ENCODE results near the gene P4HB.

DNA sequence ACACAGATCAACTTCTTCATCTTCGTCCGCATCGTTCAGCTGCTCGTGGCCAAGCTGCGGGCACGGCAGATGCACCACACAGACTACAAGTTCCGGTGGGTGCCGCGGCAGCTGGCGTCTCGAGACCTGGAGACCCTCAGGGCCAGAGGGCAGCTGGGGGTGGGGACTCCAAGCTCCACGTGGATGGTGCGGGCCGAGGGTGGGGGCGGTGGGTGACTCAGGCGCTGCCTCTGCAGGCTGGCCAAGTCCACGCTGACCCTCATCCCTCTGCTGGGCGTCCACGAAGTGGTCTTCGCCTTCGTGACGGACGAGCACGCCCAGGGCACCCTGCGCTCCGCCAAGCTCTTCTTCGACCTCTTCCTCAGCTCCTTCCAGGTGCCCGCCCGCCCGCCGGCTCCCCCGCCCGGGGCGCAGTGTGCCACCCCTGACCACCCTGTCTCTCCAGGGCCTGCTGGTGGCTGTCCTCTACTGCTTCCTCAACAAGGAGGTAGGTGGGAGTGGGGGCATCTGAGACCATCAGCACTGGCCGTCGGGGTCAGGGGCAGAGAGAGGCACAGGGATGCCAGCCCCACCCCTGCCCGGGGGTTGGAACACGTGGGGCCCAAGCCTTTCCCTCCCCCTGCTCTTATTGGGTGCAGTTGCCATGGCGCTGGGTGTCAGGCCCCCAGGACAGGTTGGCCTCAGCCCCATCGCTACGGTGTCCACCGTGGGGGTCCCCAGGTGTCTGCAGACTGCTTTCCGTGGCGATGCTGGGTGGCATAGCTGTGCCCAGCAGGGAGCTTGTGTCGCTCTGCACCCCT, 47.6 kb downstream of the P4HB start:
- TF ChIP-seq, protein P1, sequence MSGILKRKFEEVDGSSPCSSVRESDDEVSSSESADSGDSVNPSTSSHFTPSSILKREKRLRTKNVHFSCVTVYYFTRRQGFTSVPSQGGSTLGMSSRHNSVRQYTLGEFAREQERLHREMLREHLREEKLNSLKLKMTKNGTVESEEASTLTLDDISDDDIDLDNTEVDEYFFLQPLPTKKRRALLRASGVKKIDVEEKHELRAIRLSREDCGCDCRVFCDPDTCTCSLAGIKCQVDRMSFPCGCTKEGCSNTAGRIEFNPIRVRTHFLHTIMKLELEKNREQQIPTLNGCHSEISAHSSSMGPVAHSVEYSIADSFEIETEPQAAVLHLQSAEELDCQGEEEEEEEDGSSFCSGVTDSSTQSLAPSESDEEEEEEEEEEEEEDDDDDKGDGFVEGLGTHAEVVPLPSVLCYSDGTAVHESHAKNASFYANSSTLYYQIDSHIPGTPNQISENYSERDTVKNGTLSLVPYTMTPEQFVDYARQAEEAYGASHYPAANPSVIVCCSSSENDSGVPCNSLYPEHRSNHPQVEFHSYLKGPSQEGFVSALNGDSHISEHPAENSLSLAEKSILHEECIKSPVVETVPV (CRISPR knock-in tag; IDR thresholded peaks at IDR 0.05): no peak
- TF ChIP-seq ZFP3 (CRISPR knock-in tag; IDR thresholded peaks at IDR 0.05) (no peak), SNAI2 (CRISPR knock-in tag; IDR thresholded peaks at IDR 0.05) (no peak), GLIS3 (CRISPR knock-in tag; IDR thresholded peaks at IDR 0.05) (no peak), ARNTL (CRISPR knock-in tag; IDR thresholded peaks at IDR 0.05; ENCODE audit: borderline replicate concordance, low read depth) (no peak), ZNF565 (CRISPR knock-in tag; conservative IDR thresholded peaks at IDR 0.05; ENCODE audit: low read depth) (no peak), RARB (CRISPR knock-in tag; IDR thresholded peaks at IDR 0.05) (no peak), ISL1 (CRISPR knock-in tag; IDR thresholded peaks at IDR 0.05) (no peak), OSR1 (CRISPR knock-in tag; IDR thresholded peaks at IDR 0.05) (no peak), CSDC2 (CRISPR knock-in tag; IDR thresholded peaks at IDR 0.05) (no peak), PPARA (CRISPR knock-in tag; IDR thresholded peaks at IDR 0.05; ENCODE audit: borderline replicate concordance) (no peak), ZC3H10 (CRISPR knock-in tag; IDR thresholded peaks at IDR 0.05) (no peak)
- TF ChIP-seq, protein P2, sequence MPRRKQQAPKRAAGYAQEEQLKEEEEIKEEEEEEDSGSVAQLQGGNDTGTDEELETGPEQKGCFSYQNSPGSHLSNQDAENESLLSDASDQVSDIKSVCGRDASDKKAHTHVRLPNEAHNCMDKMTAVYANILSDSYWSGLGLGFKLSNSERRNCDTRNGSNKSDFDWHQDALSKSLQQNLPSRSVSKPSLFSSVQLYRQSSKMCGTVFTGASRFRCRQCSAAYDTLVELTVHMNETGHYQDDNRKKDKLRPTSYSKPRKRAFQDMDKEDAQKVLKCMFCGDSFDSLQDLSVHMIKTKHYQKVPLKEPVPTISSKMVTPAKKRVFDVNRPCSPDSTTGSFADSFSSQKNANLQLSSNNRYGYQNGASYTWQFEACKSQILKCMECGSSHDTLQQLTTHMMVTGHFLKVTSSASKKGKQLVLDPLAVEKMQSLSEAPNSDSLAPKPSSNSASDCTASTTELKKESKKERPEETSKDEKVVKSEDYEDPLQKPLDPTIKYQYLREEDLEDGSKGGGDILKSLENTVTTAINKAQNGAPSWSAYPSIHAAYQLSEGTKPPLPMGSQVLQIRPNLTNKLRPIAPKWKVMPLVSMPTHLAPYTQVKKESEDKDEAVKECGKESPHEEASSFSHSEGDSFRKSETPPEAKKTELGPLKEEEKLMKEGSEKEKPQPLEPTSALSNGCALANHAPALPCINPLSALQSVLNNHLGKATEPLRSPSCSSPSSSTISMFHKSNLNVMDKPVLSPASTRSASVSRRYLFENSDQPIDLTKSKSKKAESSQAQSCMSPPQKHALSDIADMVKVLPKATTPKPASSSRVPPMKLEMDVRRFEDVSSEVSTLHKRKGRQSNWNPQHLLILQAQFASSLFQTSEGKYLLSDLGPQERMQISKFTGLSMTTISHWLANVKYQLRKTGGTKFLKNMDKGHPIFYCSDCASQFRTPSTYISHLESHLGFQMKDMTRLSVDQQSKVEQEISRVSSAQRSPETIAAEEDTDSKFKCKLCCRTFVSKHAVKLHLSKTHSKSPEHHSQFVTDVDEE (CRISPR knock-in tag; IDR thresholded peaks at IDR 0.05): no peak
- TF ChIP-seq, protein P3, sequence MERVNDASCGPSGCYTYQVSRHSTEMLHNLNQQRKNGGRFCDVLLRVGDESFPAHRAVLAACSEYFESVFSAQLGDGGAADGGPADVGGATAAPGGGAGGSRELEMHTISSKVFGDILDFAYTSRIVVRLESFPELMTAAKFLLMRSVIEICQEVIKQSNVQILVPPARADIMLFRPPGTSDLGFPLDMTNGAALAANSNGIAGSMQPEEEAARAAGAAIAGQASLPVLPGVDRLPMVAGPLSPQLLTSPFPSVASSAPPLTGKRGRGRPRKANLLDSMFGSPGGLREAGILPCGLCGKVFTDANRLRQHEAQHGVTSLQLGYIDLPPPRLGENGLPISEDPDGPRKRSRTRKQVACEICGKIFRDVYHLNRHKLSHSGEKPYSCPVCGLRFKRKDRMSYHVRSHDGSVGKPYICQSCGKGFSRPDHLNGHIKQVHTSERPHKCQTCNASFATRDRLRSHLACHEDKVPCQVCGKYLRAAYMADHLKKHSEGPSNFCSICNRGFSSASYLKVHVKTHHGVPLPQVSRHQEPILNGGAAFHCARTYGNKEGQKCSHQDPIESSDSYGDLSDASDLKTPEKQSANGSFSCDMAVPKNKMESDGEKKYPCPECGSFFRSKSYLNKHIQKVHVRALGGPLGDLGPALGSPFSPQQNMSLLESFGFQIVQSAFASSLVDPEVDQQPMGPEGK (CRISPR knock-in tag; IDR thresholded peaks at IDR 0.05; ENCODE audit: borderline replicate concordance): no peak

Data from SK-N-SH treated with all-trans-retinoic acid at 6 μM for 48 hours (cell line).